ENCODE data around the gene PAXIP1.

GRCh38 chr7:154985230-154985629 is 17.7 kb downstream of the PAXIP1 start:
- TF ChIP-seq, protein P1, sequence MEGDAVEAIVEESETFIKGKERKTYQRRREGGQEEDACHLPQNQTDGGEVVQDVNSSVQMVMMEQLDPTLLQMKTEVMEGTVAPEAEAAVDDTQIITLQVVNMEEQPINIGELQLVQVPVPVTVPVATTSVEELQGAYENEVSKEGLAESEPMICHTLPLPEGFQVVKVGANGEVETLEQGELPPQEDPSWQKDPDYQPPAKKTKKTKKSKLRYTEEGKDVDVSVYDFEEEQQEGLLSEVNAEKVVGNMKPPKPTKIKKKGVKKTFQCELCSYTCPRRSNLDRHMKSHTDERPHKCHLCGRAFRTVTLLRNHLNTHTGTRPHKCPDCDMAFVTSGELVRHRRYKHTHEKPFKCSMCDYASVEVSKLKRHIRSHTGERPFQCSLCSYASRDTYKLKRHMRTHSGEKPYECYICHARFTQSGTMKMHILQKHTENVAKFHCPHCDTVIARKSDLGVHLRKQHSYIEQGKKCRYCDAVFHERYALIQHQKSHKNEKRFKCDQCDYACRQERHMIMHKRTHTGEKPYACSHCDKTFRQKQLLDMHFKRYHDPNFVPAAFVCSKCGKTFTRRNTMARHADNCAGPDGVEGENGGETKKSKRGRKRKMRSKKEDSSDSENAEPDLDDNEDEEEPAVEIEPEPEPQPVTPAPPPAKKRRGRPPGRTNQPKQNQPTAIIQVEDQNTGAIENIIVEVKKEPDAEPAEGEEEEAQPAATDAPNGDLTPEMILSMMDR (IDR thresholded peaks at IDR 0.05): no peak
- TF ChIP-seq POLR2A (IDR thresholded peaks at IDR 0.05): no peak
- TF ChIP-seq POLR2AphosphoS5 (IDR thresholded peaks at IDR 0.05; ENCODE audit: insufficient read depth in 1 of 2, low read depth in 1 of 2): no peak

All from vagina (tissue), 2 donors.